SU-DHL-6 (cell line): Measurements from ENCODE around the gene UXS1.

Experiments
- H2AFZ ChIP-seq: fragments of 200-600 bp; sonication (generic); 2 replicates; pipeline ENCODE4 v1.6.1; 2014; ENCODE audit warnings: low read depth, mild to moderate bottlenecking, moderate library complexity, mixed read lengths, antibody characterized with exemption, low read length; ENCODE audit not compliant: severe bottlenecking
- H3F3A ChIP-seq: fragments of 200-600 bp; shearing (Covaris generic); 2 replicates; pipeline ENCODE4 v1.6.0; 2016; ENCODE audit warnings: antibody characterized with exemption, mild to moderate bottlenecking; ENCODE audit not compliant: insufficient read depth
- H3K27ac ChIP-seq: fragments of 200-600 bp; sonication (generic); 2 replicates; pipeline ENCODE4 v1.5.1; 2016; ENCODE audit warnings: low read depth, mild to moderate bottlenecking, low read length, moderate library complexity, mixed read lengths
- H3K27me3 ChIP-seq: fragments of 200-600 bp; sonication (generic), shearing (Covaris generic); 2 replicates; pipeline ENCODE4 v1.6.0; 2014; ENCODE audit warnings: mild to moderate bottlenecking, low read length
- H3K36me3 ChIP-seq: fragments of 200-600 bp; sonication (generic); 2 replicates; pipeline ENCODE4 v1.6.1; 2014; ENCODE audit warnings: mild to moderate bottlenecking, low read length, mixed read lengths
- H3K4me2 ChIP-seq: fragments of 300-600, 200-600 bp; shearing (Covaris generic), sonication (generic); 2 replicates; pipeline ENCODE4 v1.6.0; 2014; ENCODE audit warnings: low read length, low read depth, mild to moderate bottlenecking; ENCODE audit not compliant: poor library complexity, severe bottlenecking
- H3K4me3 ChIP-seq: fragments of 200-600 bp; sonication (generic); 2 replicates; pipeline ENCODE4 v1.5.1; 2014; ENCODE audit warnings: antibody characterized with exemption, low read length, mild to moderate bottlenecking, mixed read lengths; ENCODE audit not compliant: insufficient read depth, poor library complexity, severe bottlenecking
- H3K79me2 ChIP-seq: fragments of 200-600 bp; sonication (generic); 2 replicates; pipeline ENCODE4 v1.6.1; 2014; ENCODE audit warnings: mild to moderate bottlenecking, low read length, moderate library complexity; ENCODE audit not compliant: insufficient read depth
- H3K9ac ChIP-seq: fragments of 200-600 bp; sonication (generic); 2 replicates; pipeline ENCODE4 v1.7.0; 2014; ENCODE audit warnings: mild to moderate bottlenecking, low read length
- H3K9me2 ChIP-seq: fragments of 200-600 bp; sonication (generic); replicated peaks from 2 replicates; pipeline ENCODE4 v1.6.1; 2014; ENCODE audit warnings: low read length; ENCODE audit not compliant: insufficient read depth
- H3K9me3 ChIP-seq: fragments of 200-600 bp; sonication (generic); 2 replicates; pipeline ENCODE4 v1.6.1; 2014; ENCODE audit warnings: low read length, mixed read lengths; ENCODE audit not compliant: insufficient read depth
- H4K20me1 ChIP-seq: fragments of 200-600 bp; sonication (generic); 2 replicates; pipeline ENCODE4 v1.6.1; 2014; ENCODE audit warnings: low read depth, mild to moderate bottlenecking, antibody characterized with exemption, low read length, moderate library complexity, mixed read lengths
- EZH2phosphoT487 ChIP-seq: fragments of 200-600 bp; sonication (generic), shearing (Covaris generic); conservative IDR thresholded peaks from 2 replicates; pipeline ENCODE4 v1.6.1; 2018; ENCODE audit warnings: mild to moderate bottlenecking, antibody characterized with exemption, low read length, moderate library complexity, mixed read lengths
- TF ChIP-seq, protein P1 (sequence below): fragments of 200-600 bp; sonication (generic); IDR thresholded peaks from one replicate; pipeline ENCODE4 v1.5.1; 2017; ENCODE audit warnings: antibody characterized with exemption, mild to moderate bottlenecking, low read length, moderate library complexity; ENCODE audit not compliant: insufficient read depth, poor library complexity, severe bottlenecking

Gene UXS1

DNA sequence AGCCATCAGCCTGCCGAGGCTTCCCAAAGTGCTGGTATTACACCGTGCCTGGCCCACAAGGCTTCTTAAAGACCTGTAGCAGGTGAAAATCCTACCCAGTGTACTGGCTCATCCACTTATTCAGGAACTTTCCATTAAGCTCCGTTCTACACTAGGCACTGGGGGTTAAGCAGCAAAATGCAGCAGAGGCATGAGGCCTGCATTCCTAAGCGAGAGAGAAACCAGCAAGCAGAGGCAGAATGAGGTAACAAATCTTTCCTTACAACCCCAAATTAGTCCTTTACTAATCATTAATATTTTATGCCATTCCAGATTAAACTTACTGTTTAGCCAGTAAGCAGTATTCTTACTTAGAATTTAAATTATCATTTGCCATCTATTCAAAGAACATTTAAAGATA lies 32.8 kb downstream of the UXS1 start:
- H4K20me1 ChIP-seq: no peaks in the 10 kb centered on the region
- H3K79me2 ChIP-seq: no peaks in the 10 kb centered on the region
- no peaks in the 10 kb centered on the region for H3F3A ChIP-seq
- TF ChIP-seq, protein P1, sequence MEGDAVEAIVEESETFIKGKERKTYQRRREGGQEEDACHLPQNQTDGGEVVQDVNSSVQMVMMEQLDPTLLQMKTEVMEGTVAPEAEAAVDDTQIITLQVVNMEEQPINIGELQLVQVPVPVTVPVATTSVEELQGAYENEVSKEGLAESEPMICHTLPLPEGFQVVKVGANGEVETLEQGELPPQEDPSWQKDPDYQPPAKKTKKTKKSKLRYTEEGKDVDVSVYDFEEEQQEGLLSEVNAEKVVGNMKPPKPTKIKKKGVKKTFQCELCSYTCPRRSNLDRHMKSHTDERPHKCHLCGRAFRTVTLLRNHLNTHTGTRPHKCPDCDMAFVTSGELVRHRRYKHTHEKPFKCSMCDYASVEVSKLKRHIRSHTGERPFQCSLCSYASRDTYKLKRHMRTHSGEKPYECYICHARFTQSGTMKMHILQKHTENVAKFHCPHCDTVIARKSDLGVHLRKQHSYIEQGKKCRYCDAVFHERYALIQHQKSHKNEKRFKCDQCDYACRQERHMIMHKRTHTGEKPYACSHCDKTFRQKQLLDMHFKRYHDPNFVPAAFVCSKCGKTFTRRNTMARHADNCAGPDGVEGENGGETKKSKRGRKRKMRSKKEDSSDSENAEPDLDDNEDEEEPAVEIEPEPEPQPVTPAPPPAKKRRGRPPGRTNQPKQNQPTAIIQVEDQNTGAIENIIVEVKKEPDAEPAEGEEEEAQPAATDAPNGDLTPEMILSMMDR: no peak
- TF ChIP-seq EZH2phosphoT487: no peak
- no peak overlapping the region for H3K27ac ChIP-seq
- no peaks in the 10 kb centered on the region for H3K36me3 ChIP-seq
- H3K4me3 ChIP-seq: no peak overlapping the region
- no peak overlapping the region for H3K4me2 ChIP-seq
- H3K9ac ChIP-seq: no peak overlapping the region
- H3K9me2 ChIP-seq: no peaks in the 10 kb centered on the region
- no peak overlapping the region for H2AFZ ChIP-seq
- H3K9me3 ChIP-seq: no peaks in the 10 kb centered on the region
- no peaks in the 10 kb centered on the region for H3K27me3 ChIP-seq

DNA sequence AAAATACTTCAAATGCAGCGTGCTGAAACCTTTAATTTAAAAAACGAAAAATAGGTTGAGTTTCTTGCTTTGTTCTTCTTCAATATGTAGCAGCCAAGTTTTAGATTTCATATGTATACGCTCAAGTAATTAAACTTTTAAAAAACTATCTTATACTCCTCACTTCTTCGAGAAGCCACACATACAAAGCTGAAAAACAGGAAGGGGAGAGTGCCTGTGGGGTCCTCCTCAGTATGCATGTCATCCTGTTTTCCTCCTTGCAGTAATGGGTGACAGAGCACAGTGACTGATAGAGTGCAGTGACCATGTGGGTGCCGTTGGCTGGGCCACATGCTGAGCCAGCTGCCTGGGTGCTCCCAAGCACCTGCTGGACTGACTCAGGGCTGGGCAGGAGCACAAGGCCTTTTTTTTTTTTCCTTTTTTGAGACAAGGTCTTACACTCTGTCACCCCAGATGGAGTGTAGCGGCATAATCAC lies 33.3 kb downstream of the UXS1 start:
- H3K9me3 ChIP-seq: no peaks in the 10 kb centered on the region
- no peak for TF ChIP-seq EZH2phosphoT487
- TF ChIP-seq, protein P1: no peak
- no peaks in the 10 kb centered on the region for H3K36me3 ChIP-seq
- no peak overlapping the region for H3K4me2 ChIP-seq
- H3K79me2 ChIP-seq: no peaks in the 10 kb centered on the region
- H4K20me1 ChIP-seq: no peaks in the 10 kb centered on the region
- H3K27ac ChIP-seq: no peak overlapping the region
- no peaks in the 10 kb centered on the region for H3K9me2 ChIP-seq
- H3K4me3 ChIP-seq: no peak overlapping the region
- H3K9ac ChIP-seq: no peak overlapping the region
- H3F3A ChIP-seq: no peaks in the 10 kb centered on the region
- H2AFZ ChIP-seq: no peak overlapping the region
- H3K27me3 ChIP-seq: no peaks in the 10 kb centered on the region

DNA sequence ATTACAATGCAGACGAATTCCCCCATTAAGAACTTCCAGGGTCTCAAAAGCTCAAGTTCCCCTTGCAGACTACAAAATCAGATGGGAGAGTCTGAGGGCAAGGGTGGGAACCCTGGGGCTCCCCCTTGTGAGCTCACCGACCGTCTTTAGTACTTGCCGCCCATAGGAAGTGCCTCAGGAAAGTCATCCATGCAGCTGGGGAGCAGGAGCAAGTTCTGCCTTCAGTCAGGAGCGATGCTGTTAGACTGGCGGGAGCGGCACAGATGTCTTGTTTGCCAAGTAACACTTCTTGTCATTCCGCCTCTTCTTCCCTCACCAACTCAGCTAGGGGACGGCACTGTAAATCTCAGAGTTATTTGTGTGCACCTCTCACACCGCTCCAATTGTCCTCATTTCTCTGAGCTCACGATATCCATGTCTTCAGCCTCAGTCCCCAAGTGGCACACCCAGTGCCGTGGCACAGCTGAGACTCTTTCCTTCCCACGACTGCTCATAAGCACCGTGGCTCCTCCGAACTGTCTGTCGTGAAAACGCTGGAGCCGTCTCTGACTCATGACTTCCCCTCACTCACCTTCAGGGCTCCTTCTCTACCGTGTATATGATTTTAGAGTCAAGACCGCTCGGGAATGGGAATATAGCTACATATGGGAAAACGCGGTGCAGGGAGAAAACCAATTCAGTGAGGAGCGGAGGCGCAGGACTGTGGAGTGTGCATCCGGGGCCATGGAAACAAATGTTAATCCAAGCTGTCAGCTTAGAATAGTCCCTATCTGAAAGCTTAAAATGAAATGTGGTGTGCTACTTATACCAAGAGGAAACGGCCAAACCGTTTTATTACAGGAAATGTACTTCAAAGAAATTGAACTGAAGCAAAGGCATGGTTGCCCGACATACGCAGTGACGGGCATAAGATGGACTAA lies 34.0 kb downstream of the UXS1 start:
- no peak overlapping the region for H3K9ac ChIP-seq
- H3K4me2 ChIP-seq: no peak overlapping the region
- no peak overlapping the region for H3K4me3 ChIP-seq

More for the DNA sequence above, 34.0 kb downstream of the UXS1 start:
- Histone ChIP-seq H3K27ac (no peak overlapping the region), H3F3A (no peaks in the 10 kb centered on the region), H3K27me3 (no peaks in the 10 kb centered on the region), H3K9me3 (no peaks in the 10 kb centered on the region), H2AFZ (no peak overlapping the region), H3K79me2 (no peaks in the 10 kb centered on the region), H3K36me3 (no peaks in the 10 kb centered on the region), H3K9me2 (no peaks in the 10 kb centered on the region), H4K20me1 (no peaks in the 10 kb centered on the region)
- TF ChIP-seq, protein P1: no peak
- TF ChIP-seq EZH2phosphoT487: no peak
